GM12872 (cell line): ENCODE data around the gene PRTG.

Experiments used
- TF ChIP-seq, protein P1 (sequence below): IDR thresholded peaks from 3 replicates; pipeline ENCODE4 v1.5.1; 2011; ENCODE audit warnings: low read depth, mild to moderate bottlenecking, low read length, moderate library complexity; ENCODE audit not compliant: insufficient read depth

Gene PRTG

DNA sequence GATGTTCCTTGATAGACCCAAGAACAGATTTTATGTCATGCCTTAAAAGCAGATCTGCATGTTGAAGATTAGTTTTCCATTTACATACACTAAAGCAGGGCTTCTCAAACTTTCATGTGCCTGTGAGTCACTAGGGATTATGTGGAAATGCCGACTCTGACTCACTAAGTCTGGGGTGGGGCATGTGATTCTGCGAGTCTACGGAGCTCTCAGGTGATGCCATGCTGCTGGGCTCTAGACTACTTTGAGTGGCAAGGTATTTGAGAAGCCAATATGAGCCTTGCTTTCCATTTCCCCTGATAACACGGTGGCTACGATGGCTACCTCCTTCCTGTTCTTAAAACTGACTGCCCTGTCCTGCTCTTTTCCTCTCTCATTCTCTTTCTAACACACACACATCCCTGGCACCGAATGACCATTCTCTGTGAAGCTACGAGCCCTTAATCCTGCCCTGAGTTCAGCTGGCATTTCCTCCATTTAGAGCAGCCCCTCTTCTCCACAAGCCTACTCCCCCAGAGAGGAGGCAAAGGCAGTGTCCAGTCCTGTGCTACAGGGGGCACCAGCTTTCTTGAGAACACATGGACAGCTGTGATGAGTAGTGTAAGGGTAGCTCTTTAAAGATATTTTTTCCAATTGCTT lies 115.1 kb downstream of the PRTG start:
- TF ChIP-seq, protein P1, sequence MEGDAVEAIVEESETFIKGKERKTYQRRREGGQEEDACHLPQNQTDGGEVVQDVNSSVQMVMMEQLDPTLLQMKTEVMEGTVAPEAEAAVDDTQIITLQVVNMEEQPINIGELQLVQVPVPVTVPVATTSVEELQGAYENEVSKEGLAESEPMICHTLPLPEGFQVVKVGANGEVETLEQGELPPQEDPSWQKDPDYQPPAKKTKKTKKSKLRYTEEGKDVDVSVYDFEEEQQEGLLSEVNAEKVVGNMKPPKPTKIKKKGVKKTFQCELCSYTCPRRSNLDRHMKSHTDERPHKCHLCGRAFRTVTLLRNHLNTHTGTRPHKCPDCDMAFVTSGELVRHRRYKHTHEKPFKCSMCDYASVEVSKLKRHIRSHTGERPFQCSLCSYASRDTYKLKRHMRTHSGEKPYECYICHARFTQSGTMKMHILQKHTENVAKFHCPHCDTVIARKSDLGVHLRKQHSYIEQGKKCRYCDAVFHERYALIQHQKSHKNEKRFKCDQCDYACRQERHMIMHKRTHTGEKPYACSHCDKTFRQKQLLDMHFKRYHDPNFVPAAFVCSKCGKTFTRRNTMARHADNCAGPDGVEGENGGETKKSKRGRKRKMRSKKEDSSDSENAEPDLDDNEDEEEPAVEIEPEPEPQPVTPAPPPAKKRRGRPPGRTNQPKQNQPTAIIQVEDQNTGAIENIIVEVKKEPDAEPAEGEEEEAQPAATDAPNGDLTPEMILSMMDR, result no peak

DNA sequence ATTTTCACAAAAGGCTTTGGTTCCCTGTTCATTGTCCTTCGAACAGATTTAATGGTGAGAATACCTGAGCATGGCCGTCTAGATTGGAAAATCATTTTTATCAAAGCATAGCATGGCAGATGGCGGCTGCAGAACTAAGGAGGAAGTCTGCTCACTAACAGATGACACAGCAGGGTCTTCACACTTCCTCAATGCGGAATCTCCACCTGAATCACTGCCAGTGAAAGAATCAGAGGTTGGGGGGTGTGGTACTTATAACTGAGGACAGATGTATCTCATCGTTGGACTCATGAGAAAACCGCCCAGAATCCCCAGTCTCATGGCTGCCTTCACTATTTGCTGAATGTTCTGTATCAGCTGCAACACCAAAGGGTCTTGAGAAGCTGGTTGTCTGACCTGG lies 123.2 kb downstream of the PRTG start:
- TF ChIP-seq, protein P1, result no peak

DNA sequence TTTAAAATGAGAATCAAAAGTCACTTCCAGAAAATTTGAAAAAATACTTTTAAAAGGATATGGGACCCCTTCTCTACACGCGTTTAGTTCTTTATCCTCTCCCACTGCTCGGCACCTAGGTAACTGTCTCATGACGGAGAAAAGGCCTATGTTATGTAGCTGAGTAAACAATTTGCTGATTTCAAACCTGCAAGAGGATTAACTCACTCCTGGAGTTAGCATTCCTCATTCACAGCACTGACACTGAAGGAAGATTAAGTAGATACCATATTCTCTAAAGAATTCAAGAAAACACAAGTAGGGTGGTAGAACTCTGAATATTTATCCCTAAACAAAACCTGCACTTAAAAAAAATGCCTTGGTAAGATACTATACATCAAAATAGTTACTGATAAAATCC lies 124.6 kb downstream of the PRTG start:
- TF ChIP-seq, protein P1, result no peak

DNA sequence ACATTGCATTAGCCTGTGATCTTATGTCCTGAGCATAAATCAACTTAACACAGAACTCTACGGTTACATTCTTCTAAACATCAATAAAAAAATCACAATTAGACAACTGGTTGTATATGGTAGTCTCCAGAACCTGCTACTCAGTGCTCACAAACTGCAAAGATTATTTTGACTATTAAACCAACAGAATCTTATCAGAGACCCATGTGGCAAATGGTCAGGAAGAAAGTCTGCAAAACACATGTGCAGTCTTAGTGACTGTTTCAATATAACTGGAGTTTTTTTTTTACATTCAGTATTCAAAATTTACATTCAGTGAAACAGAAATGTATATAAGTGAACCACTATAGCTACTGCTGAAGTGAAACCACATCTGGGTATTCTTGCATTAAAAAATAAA lies 127.5 kb downstream of the PRTG start:
- TF ChIP-seq, protein P1, result no peak

DNA sequence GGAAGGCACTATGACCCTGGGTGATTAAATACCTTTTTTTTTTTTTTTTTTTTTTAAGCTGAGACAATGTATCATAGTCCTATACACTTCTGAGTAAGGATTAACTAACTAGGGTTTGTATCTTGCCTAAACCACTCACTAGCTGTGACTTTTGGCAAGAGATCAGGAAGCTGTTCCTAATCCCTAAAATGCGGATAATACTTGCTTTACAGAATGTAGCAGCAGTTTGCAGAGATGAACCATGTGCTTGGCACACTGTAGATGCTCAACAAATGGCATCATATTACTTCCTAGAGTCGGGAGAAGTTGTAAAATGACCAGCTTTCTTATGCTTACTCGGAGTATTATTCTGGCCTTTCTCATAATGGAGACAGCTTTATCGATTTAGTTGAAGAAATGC lies 129.2 kb downstream of the PRTG start:
- TF ChIP-seq, protein P1, result no peak

DNA sequence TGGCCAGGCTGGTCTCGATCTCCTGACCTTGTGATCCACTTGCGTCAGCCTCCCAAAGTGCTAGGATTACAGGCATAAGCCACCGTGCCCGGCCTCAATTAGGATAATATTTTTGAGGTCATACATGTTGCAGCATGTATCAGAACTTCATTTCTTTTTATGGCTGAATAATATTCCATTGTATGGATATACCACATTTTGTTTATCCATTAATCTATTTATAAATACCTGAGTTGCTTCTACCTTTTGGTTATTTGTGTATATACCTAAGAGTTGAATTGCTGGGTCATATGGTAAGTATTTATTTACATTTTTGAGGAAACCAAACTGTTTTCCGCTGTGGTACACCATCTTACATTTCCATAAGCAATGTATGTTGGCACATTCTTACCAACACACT lies 136.7 kb downstream of the PRTG start:
- TF ChIP-seq, protein P1, result no peak

DNA sequence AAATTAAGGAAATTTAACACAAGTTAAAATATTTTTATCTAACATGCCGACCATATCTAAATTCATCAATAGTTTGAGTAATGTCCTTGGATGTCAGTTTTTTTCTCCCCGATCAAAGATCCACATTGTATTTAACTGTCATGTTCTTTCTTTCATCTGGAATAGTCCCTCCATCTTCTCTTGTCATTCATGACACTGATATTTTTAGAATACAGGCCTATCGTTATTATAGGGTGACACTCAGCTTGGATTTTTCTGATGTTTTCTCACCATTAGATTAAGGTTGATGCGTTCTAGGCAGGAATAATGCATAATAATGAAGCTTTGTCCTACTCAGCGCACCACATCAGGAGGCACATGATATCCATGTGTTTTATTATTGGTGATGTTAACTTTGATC lies 141.6 kb downstream of the PRTG start:
- TF ChIP-seq, protein P1, result no peak
